ENCODE results near the gene IFT27.

GRCh38 chr22:36762687-36763260 is 13.1 kb downstream of the IFT27 start:
- TF ChIP-seq YY1 (IDR thresholded peaks at IDR 0.05; ENCODE audit: low read depth) (no peak), EGR1 (IDR thresholded peaks at IDR 0.05) (no peak), EP300 (IDR thresholded peaks at IDR 0.05; ENCODE audit: borderline replicate concordance) (no peak), TCF12 (IDR thresholded peaks at IDR 0.05; ENCODE audit: low read depth) (no peak)
- TF ChIP-seq, protein P1, sequence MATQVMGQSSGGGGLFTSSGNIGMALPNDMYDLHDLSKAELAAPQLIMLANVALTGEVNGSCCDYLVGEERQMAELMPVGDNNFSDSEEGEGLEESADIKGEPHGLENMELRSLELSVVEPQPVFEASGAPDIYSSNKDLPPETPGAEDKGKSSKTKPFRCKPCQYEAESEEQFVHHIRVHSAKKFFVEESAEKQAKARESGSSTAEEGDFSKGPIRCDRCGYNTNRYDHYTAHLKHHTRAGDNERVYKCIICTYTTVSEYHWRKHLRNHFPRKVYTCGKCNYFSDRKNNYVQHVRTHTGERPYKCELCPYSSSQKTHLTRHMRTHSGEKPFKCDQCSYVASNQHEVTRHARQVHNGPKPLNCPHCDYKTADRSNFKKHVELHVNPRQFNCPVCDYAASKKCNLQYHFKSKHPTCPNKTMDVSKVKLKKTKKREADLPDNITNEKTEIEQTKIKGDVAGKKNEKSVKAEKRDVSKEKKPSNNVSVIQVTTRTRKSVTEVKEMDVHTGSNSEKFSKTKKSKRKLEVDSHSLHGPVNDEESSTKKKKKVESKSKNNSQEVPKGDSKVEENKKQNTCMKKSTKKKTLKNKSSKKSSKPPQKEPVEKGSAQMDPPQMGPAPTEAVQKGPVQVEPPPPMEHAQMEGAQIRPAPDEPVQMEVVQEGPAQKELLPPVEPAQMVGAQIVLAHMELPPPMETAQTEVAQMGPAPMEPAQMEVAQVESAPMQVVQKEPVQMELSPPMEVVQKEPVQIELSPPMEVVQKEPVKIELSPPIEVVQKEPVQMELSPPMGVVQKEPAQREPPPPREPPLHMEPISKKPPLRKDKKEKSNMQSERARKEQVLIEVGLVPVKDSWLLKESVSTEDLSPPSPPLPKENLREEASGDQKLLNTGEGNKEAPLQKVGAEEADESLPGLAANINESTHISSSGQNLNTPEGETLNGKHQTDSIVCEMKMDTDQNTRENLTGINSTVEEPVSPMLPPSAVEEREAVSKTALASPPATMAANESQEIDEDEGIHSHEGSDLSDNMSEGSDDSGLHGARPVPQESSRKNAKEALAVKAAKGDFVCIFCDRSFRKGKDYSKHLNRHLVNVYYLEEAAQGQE (IDR thresholded peaks at IDR 0.05; ENCODE audit: low read depth), result no peak
